ENCODE measurements around the gene ENTPD2. TPM values are rescaled to one million over a fixed set of nuclear protein-coding genes. Genes with fewer than 3 reads are reported as not detected.
"Not testable (repeated sequence)": the region's sequence is repeated elsewhere in the genome, so short reads cannot be mapped to it uniquely, and the experiment has no call there.

The ENTPD2 gene
- total RNA-seq, 4 donors from 2014 or later, result 2.4 to 11.5 TPM; not detected in 2

DNA sequence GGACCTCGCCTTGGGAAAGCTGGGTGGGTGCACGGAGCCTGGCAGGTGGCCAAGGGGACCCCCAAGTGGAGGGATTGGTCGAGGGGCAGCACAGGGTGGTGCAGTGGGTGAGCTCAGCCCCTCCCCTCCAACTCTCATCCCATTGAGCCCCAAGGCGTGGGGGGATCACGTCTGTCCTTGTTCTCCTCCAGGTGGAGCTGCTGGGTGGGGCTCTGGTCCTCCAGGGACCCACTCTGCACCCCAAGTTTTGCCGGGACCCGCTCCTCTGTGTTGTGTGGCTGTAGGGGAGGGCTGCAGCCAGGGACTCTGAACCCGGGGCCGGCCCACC, 18.4 kb downstream of the ENTPD2 start:
- H3K36me3 ChIP-seq, result no peaks in the 10 kb centered on the region
- no peak for DNase-seq
- intact Hi-C loops (cut with DNase I; ENCODE audit: low total_unique reads), result no loop called here
- H3K27me3 ChIP-seq, result no peaks in the 10 kb centered on the region
- no peak for TF ChIP-seq CTCF (IDR thresholded peaks at IDR 0.05)
- no peak for TF ChIP-seq POLR2A (IDR thresholded peaks at IDR 0.05)
- H3K9me3 ChIP-seq, result no peaks in the 10 kb centered on the region
- H3K4me3 ChIP-seq, result no peak overlapping the region
- H3K4me1 ChIP-seq, result no peaks in the 10 kb centered on the region
- no peak overlapping the region for H3K27ac ChIP-seq

- TF ChIP-seq POLR2A (IDR thresholded peaks at IDR 0.05) (no peak), CTCF (IDR thresholded peaks at IDR 0.05) (peak; percentile 82 to 92 (median 88))
- H3K9me3 ChIP-seq, result no peaks in the 10 kb centered on the region
- intact Hi-C loops (cut with DNase I; ENCODE audit: low total_unique reads), result loop anchor here (5.0 kb wide), 1 partner anchor 248 kb away; no protein-coding TSS in a partner anchor
- H3K4me1 ChIP-seq, result no peaks in the 10 kb centered on the region
- H3K27ac ChIP-seq, result no peak overlapping the region
- H3K27me3 ChIP-seq, result no peaks in the 10 kb centered on the region
- DNase-seq, result peak; percentile 76 to 78
- no peaks in the 10 kb centered on the region for H3K36me3 ChIP-seq
- no peak overlapping the region for H3K4me3 ChIP-seq
Measured at GRCh38 chr9:137034709-137035506, 19.0 kb downstream of the ENTPD2 start.

DNA sequence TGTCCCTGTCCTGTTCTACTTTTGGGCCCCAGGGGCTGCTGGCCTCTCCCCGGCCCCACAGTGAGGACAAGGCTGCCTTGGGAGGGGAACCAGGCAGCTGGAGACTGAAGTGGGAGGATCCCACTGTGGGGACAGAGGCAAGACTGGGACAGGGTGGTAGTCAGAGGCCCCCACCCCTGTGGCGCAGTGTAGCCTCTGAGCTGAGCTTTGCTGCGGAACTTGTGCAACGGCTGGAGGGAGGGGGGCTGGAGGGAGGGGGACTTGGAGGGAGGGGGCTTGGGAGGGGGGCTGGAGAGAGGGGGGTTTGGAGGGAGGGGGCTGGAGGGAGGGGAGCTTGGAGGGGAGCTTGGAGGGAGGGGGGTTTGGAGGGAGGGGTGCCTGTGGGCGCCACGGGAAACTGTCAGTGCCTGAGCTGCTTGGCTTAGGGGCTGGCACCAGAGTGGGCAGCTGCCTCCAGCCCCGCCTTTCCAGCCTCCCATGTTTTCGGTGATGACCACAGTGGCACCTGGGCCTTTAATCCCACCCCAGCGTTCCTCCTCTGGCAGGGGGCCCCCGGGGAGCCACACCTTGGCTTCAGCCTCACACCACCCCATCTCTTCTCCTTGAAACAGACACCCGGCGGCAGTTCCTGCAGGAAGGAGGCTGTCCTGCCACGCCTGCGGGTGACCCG, 19.7 kb downstream of the ENTPD2 start:
- intact Hi-C loops (cut with DNase I; ENCODE audit: low total_unique reads), result loop anchor here (5.0 kb wide), 1 partner anchor 247 kb away; no protein-coding TSS in a partner anchor
- Histone ChIP-seq H3K36me3 (no peaks in the 10 kb centered on the region), H3K27ac (no peak overlapping the region), H3K27me3 (no peaks in the 10 kb centered on the region), H3K9me3 (no peaks in the 10 kb centered on the region), H3K4me1 (peaks cover 0 to 4% of the 10 kb centered on the region in 2 donors), H3K4me3 (no peak overlapping the region)
- TF ChIP-seq CTCF (IDR thresholded peaks at IDR 0.05), result no peak
- DNase-seq, result no peak

DNA sequence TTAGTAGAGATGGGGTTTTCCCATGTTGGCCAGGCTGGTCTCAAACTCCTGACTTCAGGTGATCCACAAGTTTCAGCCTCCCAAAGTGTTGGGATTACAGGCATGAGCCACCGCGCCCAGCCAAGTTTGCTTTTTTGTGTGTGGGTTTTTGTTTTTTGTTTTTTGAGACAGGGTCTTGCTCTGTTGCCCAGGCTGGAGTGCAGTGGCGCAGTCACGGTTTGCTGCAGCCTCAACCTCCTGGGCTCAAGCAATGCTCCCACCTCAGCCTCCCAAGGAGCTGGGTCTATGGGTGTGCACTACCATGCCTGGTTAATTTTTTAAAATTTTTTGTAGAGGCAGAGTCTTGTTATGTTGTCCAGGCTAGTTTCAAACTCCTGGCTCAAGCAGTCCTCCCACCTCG, 20.4 kb downstream of the ENTPD2 start:
- peaks cover 0 to 11% of the 10 kb centered on the region in 2 donors for H3K4me1 ChIP-seq
- intact Hi-C loops (cut with DNase I; ENCODE audit: low total_unique reads), result loop anchor here (5.0 kb wide), 1 partner anchor 246 kb away; no protein-coding TSS in a partner anchor
- not testable (repeated sequence) for H3K4me3 ChIP-seq

GRCh38 chr9:137032858-137033257, 21.0 kb downstream of the ENTPD2 start:
- intact Hi-C loops (cut with DNase I; ENCODE audit: low total_unique reads), result loop anchor here (5.0 kb wide), 1 partner anchor 246 kb away; no protein-coding TSS in a partner anchor
- peaks cover 0 to 13% of the 10 kb centered on the region in 2 donors for H3K4me1 ChIP-seq
- H3K27me3 ChIP-seq, result no peaks in the 10 kb centered on the region
- no peak overlapping the region for H3K27ac ChIP-seq
- no peak overlapping the region for H3K4me3 ChIP-seq
- no peaks in the 10 kb centered on the region for H3K36me3 ChIP-seq
- no peak for DNase-seq
- no peaks in the 10 kb centered on the region for H3K9me3 ChIP-seq
- TF ChIP-seq POLR2A (IDR thresholded peaks at IDR 0.05), result no peak
- no peak for TF ChIP-seq CTCF (IDR thresholded peaks at IDR 0.05)

More for the DNA sequence above, 20.4 kb downstream of the ENTPD2 start:
- not testable (repeated sequence) for DNase-seq, H3K36me3 ChIP-seq, H3K27ac ChIP-seq, H3K9me3 ChIP-seq, H3K27me3 ChIP-seq

Measured in uterus (tissue), 4 donors.